Ureter (tissue), 1 donor: Measurements from ENCODE around the gene CRB3. TPM values are rescaled to one million over a fixed set of nuclear protein-coding genes. Genes with fewer than 3 reads are reported as not detected.
"Not testable (repeated sequence)": the region's sequence is repeated elsewhere in the genome, so short reads cannot be mapped to it uniquely, and the experiment has no call there.

ENCODE experiments used
- DNase-seq: peaks from one replicate; pipeline ENCODE4 v3.0.0-alpha.2; 2020; ENCODE audit warnings: low spot score
- total RNA-seq: library from RNA; stranded (reverse); gene quantifications from one replicate; pipeline ENCODE4 v1.2.4, GENCODE V29; 2023
- donor health status: DM: yes; HTN: yes; CAD: no.

CRB3 gene
- total RNA-seq, 1 donor from 2014 or later = 23.6 TPM

- DNase-seq = no peak
Observed at GRCh38 chr19:6491802-6492592, 27.9 kb downstream of the CRB3 start.

DNA sequence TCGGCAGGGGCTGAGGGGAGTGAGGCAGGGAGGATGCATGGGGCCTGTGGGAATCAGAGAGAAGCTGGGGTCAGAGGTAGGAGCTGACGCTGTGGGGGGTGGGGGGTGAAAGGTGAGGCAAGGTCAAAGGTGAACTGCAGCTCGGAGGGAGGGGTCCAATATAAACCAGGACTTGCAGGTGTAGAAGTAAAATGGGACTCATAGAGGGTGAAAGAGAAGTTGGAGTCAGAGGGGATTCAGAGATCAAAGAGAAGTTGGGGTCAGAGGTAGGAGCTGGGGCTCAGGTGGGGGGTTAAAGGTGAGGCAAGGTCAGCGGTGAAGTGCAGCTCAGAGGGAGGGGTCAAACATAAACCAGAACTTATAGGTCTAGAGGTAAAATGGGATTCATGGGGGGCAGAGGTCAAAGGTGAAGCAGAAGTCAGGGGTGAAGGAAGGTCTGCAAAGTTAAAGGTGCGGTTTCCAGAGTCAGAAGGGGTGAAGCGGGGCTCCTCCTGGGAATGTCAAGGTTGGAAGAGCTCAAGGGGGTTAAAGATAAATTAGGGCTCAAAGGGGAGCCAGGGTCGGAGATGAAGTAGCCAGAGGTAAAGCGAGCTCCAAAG lies 30.5 kb downstream of the CRB3 start:
- DNase-seq = no peak

- DNase-seq = no peak
Observed at GRCh38 chr19:6495947-6496346, 31.9 kb downstream of the CRB3 start.

GRCh38 chr19:6498294-6499036 lies 34.4 kb downstream of the CRB3 start:
- DNase-seq = no peak

DNA sequence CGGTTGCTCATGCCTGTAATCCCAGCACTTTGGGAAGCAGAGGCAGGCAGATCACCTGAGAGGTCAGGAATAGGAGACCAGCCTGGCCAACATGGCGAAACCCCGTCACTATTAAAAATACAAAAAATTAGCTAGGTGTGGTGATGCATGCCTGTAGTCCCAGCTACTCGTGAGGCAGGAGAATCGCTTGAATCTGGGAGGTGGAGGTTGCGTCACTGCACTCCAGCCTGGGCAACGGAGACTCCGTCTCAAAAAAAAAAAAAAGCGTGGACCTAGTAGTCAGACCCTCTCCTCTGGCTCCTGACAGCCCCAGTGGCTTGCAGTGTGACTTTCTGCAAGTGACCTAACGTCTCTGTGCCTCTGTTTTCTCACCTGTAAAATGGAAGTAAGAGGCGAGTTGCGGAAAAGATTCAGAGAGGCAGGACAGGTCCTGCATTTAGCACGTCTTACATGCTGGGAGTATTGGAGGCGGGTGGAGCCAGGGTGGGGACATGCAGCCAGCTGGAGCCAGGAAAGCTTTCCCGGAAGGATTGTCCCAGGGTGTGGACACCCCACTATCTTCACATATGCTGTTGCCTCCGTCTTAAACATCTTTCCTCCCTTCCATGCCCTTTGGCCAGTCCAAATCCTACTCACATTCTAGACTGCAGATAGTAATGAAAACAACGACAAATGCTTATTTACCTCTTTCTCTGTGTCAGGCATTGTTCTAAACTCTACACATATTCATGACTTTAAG lies 35.1 kb downstream of the CRB3 start:
- no peak for DNase-seq

DNA sequence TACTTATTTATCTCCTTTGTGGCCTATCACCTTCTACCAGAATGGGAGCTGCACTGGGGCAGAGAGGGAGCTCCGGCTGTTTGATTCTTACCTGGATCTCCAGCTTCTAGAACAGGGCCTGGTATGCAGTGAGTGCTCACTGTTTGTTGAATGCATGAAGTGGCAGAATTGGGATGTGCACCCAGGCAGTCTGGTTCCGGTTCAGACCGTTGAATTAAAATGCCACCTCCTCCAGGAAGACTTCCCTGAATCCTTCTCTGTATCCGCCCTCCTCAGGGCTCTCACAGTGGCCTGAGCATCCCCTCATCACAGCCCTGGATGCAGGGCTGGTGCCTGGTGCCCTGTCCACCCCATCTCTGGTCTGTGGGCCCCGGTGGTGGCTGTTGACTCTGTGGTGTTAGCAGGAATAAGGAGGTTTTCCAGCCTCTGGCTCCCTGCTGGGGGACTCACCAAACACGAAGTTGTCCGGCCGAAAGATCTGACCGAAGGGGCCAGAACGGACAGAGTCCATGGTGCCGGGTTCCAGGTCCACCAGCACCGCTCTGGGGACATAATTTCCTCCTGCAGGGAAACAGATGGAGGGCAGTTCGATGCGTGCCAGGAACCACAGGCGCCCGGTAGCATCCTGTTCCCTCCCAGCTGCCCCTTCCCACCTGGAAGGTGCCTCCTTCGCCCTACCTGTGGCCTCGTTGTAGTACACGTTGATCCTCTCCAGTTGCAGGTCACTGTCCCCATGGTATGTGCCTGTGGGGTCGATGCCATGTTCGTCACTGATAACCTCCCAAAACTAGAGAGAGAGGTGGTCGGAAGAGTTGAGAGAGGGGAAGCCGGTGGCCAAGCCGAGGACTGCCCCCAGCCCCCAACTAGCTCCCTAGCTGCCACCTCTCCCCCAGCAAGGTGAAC lies 37.0 kb downstream of the CRB3 start:
- DNase-seq = no peak

- DNase-seq = no peak
Observed at GRCh38 chr19:6501740-6502648, 37.9 kb downstream of the CRB3 start, which contains the start of gene TUBB4A. TSS of gene TUBB4A (minus strand) at chr19:6502309. CDS start at chr19:6502212, 97 bp downstream.

- no peak for DNase-seq
Observed at GRCh38 chr19:6503407-6504201, 39.5 kb downstream of the CRB3 start.

DNA sequence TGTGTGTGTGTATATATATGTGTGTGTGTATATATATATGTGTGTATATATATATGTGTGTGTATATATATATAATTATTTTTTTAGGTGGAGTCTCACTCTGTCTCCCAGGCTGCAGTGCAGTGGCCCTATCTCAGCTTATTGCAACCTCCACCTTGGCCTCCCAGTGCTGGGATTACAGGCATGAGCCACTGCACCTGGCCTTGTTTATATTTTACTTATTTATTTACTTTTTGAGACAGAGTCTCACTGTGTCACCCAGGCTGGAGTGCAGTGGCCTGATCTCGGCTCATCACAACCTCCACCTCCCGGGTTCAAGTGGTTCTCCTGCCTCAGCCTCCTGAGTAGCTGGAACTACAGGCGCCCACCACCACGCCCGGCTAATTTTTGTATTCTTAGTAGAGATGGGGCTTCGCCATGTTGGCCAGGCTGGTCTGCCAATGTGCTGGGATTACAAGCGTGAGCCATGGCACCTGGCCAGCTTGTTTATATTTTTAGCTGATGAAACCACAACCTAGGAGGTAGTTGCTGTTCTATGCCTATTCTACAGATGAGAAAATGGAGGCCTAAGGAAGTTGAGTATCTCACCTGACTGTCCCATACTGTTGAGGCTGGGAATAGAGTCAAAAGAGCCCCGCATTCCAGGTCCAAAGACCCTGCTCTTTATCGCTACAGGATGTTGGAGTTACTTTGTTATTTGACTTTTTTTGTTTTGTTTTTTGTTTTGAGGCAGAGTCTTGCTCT lies 44.1 kb downstream of the CRB3 start:
- not testable (repeated sequence) for DNase-seq

GRCh38 chr19:6509118-6509971 lies 45.3 kb downstream of the CRB3 start:
- DNase-seq = no peak

GRCh38 chr19:6510618-6511017 lies 46.5 kb downstream of the CRB3 start:
- DNase-seq = no peak

DNA sequence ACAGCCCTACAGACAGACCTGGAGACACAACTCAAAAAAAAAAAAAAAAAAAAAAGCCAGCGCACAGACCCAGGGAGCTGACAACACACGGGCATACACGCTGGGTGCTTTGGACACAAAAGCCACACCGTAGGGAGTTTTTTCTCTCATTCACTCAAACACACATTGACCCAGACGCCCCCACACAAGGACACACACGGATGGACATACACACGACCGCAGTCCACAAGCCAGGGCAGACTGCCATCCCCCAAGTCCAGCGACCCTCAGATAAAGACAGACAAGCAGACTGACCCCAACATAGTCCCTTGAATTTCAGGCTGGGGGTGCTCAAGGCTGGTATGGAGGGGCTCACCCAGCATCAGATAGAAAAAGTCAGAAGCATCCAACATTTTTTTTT lies 50.0 kb downstream of the CRB3 start:
- DNase-seq = no peak

DNA sequence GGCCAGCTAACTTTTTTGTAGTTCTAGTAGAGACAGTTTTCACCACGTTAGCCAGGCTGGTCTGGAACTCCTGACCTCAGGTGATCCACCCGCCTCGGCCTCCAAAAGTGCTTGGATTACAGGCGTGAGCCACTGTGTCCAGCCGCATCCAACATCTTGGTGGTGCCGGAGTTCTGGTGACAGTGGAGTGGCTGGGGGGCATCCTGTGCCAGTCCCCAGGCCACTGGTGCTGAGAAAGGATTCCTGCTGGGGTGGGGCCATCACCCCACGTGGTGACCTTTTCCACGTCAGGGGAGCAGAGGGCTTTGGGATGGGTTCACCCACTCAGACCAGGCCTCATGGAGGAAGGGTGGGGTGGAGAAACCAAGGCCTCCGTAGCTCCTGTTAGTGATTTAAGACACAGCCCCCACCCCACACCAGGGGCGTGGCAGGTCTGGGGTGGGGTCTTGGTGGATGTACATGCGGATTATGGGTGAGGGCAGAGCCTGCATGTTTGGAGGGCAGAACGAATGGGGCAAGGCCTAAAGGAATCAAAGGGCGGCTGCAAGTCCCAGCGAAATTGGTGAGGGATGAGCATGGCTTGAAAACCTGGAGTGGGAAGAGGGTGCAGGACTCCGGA lies 51.0 kb downstream of the CRB3 start:
- no peak for DNase-seq

GRCh38 chr19:6516018-6516658 lies 52.1 kb downstream of the CRB3 start:
- DNase-seq = peak; percentile 92
